SK-N-SH treated with all-trans-retinoic acid at 6 μM for 48 hours (cell line): ENCODE results near the gene EXOSC5.
"Not testable (repeated sequence)": the region's sequence is repeated elsewhere in the genome, so short reads cannot be mapped to it uniquely, and the experiment has no call there.

Experiments used
- ATAC-seq: fragments of 200-7000 bp; cut with Tn5 transposase; 3 replicates; pipeline ENCODE4 v1.9.1; 2020; ENCODE audit warnings: mild to moderate bottlenecking, moderate library complexity
- ARNTL ChIP-seq: fragments of 450-650 bp; formaldehyde crosslinking; IDR thresholded peaks from 2 replicates; pipeline ENCODE4 v1.5.0; 2020; ENCODE audit warnings: low read depth, mild to moderate bottlenecking, moderate library complexity, borderline replicate concordance
- ESRRG ChIP-seq: fragments of 250-450 bp; sonication (Bioruptor Pico); IDR thresholded peaks from 2 replicates; pipeline ENCODE4 v1.6.1; 2021; ENCODE audit warnings: mild to moderate bottlenecking
- GLIS3 ChIP-seq: fragments of 250-450 bp; sonication (Bioruptor Pico); IDR thresholded peaks from 2 replicates; pipeline ENCODE4 v1.5.0; 2020; ENCODE audit warnings: mild to moderate bottlenecking, moderate library complexity
- ISL1 ChIP-seq: fragments of 250-450 bp; sonication (Bioruptor Pico); IDR thresholded peaks from 2 replicates; pipeline ENCODE4 v2.1.2; 2022; ENCODE audit warnings: mild to moderate bottlenecking, moderate library complexity
- OSR1 ChIP-seq: fragments of 250-450 bp; sonication (Bioruptor Pico); IDR thresholded peaks from 2 replicates; pipeline ENCODE4 v1.8.0; 2022; ENCODE audit warnings: moderate library complexity, mild to moderate bottlenecking, inconsistent platforms
- PATZ1 ChIP-seq: fragments of 250-450 bp; sonication (Bioruptor Pico); IDR thresholded peaks from 2 replicates; pipeline ENCODE4 v1.8.0; 2020; ENCODE audit warnings: mild to moderate bottlenecking, moderate library complexity, borderline replicate concordance
- POU6F1 ChIP-seq: fragments of 250-450 bp; sonication (Bioruptor Pico); IDR thresholded peaks from 2 replicates; pipeline ENCODE4 v1.8.0; 2021; ENCODE audit warnings: low read depth, mild to moderate bottlenecking, moderate library complexity, borderline replicate concordance
- RARB ChIP-seq: fragments of 250-450 bp; sonication (Bioruptor Pico); IDR thresholded peaks from 2 replicates; pipeline ENCODE4 v1.8.0; 2021; ENCODE audit warnings: mild to moderate bottlenecking, moderate library complexity
- SNAI2 ChIP-seq: fragments of 250-450 bp; sonication (Bioruptor Pico); IDR thresholded peaks from 2 replicates; pipeline ENCODE4 v1.5.0; 2020; ENCODE audit warnings: mild to moderate bottlenecking, moderate library complexity
- TCF4 ChIP-seq: fragments of 250-450 bp; sonication (Bioruptor Pico); IDR thresholded peaks from 2 replicates; pipeline ENCODE4 v1.8.0; 2021; ENCODE audit warnings: mild to moderate bottlenecking, moderate library complexity, borderline replicate concordance
- TOX ChIP-seq: fragments of 250-450 bp; sonication (Bioruptor Pico); IDR thresholded peaks from 2 replicates; pipeline ENCODE4 v1.8.0; 2021; ENCODE audit warnings: mild to moderate bottlenecking, moderate library complexity, borderline replicate concordance
- TSHZ2 ChIP-seq: fragments of 250-450 bp; sonication (Bioruptor Pico); IDR thresholded peaks from 2 replicates; pipeline ENCODE4 v1.5.0; 2020; ENCODE audit warnings: mild to moderate bottlenecking, moderate library complexity
- ZFP3 ChIP-seq: fragments of 250-450 bp; sonication (Bioruptor Pico); IDR thresholded peaks from 2 replicates; pipeline ENCODE4 v1.5.0; 2020; ENCODE audit warnings: mild to moderate bottlenecking, moderate library complexity
- ZNF565 ChIP-seq: fragments of 450-650 bp; formaldehyde crosslinking; conservative IDR thresholded peaks from 2 replicates; pipeline ENCODE4 v1.5.0; 2020; ENCODE audit warnings: low read depth, mild to moderate bottlenecking, moderate library complexity
- ZNF70 ChIP-seq: fragments of 450-650 bp; formaldehyde crosslinking; IDR thresholded peaks from 2 replicates; pipeline ENCODE4 v1.5.0; 2020; ENCODE audit warnings: mild to moderate bottlenecking, moderate library complexity
- ZNF8 ChIP-seq: fragments of 450-650 bp; formaldehyde crosslinking; IDR thresholded peaks from 2 replicates; pipeline ENCODE4 v1.5.0; 2020; ENCODE audit warnings: mild to moderate bottlenecking, moderate library complexity
- TF ChIP-seq, protein P1 (sequence below): fragments of 250-450 bp; sonication (Bioruptor Pico); IDR thresholded peaks from 2 replicates; pipeline ENCODE4 v1.5.1; 2020; ENCODE audit warnings: low read depth, mild to moderate bottlenecking, moderate library complexity
- TF ChIP-seq, protein P2 (sequence below): fragments of 250-450 bp; sonication (Bioruptor Pico); IDR thresholded peaks from 2 replicates; pipeline ENCODE4 v1.5.1; 2021; ENCODE audit warnings: mild to moderate bottlenecking, moderate library complexity

Gene EXOSC5

GRCh38 chr19:41384351-41384750 is 12.8 kb downstream of the EXOSC5 start (continued):
- TF ChIP-seq POU6F1 = no peak

- not testable (repeated sequence) for ATAC-seq
These were observed 15.6 kb downstream of the EXOSC5 start for GRCh38 chr19:41381536-41381935.

DNA sequence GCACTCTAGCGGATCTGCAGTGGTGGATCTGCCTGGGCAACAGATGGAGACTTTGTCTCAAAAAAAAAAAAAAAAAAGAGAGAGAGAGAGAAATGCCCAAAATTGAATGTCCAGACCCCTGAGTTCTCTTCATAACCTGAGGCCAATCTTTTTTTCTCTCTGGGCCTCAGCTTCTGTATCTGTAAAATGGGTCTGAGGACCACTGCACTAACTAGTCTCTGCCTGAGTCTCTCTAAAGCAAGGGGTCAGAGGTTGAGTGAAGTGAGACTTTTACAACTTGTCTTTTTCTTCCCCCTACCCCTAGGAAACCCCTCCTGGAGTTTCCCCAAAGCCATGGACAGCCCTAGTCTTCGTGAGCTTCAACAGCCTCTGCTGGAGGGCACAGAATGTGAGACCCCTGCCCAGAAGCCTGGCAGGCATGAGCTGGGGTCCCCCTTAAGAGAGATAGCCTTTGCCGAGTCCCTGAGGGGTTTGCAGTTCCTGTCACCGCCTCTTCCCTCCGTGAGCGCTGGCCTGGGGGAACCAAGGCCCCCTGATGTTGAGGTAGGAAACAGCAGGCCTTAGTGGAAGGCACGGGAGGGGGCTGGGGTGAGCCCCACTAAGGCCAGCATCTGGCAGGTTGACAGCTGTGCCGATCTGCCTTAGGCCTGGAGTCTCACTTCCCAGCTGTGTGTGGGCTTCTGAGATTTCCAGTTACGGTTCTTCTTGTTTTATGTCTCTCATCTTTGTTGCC is 19.0 kb downstream of the EXOSC5 start:
- TF ChIP-seq, protein P1, sequence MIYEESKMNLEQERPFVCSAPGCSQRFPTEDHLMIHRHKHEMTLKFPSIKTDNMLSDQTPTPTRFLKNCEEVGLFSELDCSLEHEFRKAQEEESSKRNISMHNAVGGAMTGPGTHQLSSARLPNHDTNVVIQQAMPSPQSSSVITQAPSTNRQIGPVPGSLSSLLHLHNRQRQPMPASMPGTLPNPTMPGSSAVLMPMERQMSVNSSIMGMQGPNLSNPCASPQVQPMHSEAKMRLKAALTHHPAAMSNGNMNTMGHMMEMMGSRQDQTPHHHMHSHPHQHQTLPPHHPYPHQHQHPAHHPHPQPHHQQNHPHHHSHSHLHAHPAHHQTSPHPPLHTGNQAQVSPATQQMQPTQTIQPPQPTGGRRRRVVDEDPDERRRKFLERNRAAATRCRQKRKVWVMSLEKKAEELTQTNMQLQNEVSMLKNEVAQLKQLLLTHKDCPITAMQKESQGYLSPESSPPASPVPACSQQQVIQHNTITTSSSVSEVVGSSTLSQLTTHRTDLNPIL (CRISPR knock-in tag) = no peak
- no peak for TF ChIP-seq TCF4 (CRISPR knock-in tag)
- no peak for TF ChIP-seq ISL1 (CRISPR knock-in tag)
- TF ChIP-seq ZNF565 = no peak
- TF ChIP-seq, all 23 proteins: peak for 0
- no peak for ATAC-seq

DNA sequence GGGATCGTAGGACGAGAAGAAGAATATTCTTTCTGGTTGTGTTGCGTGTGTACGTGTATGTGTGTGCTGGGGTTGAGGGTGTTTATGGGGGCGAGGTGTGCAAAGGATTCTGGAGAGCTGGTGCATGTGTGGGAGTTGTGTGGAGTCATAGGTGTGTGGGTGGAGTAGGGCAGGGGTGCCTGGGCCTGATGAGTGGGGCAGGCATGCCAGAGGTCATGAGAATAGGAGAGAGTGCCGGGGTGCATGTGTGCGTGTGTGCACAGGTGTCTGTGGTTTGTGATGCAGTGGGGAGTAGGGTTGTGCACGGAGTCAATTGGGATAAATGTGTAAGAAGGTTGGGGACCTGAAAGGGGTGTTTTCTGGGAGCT is 20.2 kb downstream of the EXOSC5 start:
- TF ChIP-seq ZNF565 (no peak), TOX (CRISPR knock-in tag) (no peak), ZFP3 (CRISPR knock-in tag) (no peak), GLIS3 (CRISPR knock-in tag) (no peak), TSHZ2 (no peak), RARB (CRISPR knock-in tag) (no peak), POU6F1 (no peak), ISL1 (CRISPR knock-in tag) (no peak), ARNTL (CRISPR knock-in tag) (no peak), OSR1 (no peak), SNAI2 (no peak), ZNF70 (CRISPR knock-in tag) (no peak), ZNF8 (no peak), PATZ1 (no peak), ESRRG (CRISPR knock-in tag) (no peak)
- TF ChIP-seq, protein P2, sequence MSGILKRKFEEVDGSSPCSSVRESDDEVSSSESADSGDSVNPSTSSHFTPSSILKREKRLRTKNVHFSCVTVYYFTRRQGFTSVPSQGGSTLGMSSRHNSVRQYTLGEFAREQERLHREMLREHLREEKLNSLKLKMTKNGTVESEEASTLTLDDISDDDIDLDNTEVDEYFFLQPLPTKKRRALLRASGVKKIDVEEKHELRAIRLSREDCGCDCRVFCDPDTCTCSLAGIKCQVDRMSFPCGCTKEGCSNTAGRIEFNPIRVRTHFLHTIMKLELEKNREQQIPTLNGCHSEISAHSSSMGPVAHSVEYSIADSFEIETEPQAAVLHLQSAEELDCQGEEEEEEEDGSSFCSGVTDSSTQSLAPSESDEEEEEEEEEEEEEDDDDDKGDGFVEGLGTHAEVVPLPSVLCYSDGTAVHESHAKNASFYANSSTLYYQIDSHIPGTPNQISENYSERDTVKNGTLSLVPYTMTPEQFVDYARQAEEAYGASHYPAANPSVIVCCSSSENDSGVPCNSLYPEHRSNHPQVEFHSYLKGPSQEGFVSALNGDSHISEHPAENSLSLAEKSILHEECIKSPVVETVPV (CRISPR knock-in tag) = no peak
- TF ChIP-seq, protein P1 (CRISPR knock-in tag) = no peak
- TF ChIP-seq, all 23 proteins: peak for 0
- ATAC-seq = no peak; the same call in 2 of the 3 replicates
